Keratinocyte (primary cell): Measurements from ENCODE around the gene TRIM14.

ENCODE experiments used
- EZH2 ChIP-seq: IDR thresholded peaks from one replicate; pipeline ENCODE4 v1.6.1; 2012; ENCODE audit warnings: inconsistent platforms, mild to moderate bottlenecking, low read length, moderate library complexity
- TF ChIP-seq, protein P1 (sequence below), 3 experiments: IDR thresholded peaks in 1 of 3; conservative IDR thresholded peaks in 1 of 3; optimal IDR thresholded peaks in 1 of 3; 2 replicates in 2 of 3; 3 replicates in 1 of 3; pipeline versions ENCODE3 to v1.5.1; 2011; ENCODE audit warnings: low read length in 3 of 3, mild to moderate bottlenecking in 3 of 3, moderate library complexity in 2 of 3, control low read depth in 1 of 3, inconsistent platforms in 1 of 3; ENCODE audit not compliant: insufficient read depth in 2 of 3; ENCODE audit errors: extremely low read depth in 1 of 3

DNA sequence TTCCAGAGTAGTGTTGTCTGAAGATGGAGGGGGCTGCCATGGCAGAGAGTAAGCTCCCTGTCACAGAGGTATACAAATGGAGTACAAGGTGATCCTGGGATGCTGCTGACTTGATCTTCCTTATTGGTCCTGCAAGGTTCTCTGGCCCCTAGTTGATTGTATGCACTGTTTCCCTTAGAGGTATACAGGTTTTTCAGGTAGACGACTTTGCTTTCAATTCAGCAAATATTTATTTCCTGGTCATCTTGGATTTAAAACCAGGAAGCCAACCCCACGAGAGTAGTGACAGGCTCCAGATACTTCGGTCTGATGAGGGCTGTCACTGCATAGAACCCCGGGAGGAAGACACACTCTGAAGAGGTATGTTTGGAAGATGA is 16.5 kb upstream of the TRIM14 start:
- TF ChIP-seq, protein P1, sequence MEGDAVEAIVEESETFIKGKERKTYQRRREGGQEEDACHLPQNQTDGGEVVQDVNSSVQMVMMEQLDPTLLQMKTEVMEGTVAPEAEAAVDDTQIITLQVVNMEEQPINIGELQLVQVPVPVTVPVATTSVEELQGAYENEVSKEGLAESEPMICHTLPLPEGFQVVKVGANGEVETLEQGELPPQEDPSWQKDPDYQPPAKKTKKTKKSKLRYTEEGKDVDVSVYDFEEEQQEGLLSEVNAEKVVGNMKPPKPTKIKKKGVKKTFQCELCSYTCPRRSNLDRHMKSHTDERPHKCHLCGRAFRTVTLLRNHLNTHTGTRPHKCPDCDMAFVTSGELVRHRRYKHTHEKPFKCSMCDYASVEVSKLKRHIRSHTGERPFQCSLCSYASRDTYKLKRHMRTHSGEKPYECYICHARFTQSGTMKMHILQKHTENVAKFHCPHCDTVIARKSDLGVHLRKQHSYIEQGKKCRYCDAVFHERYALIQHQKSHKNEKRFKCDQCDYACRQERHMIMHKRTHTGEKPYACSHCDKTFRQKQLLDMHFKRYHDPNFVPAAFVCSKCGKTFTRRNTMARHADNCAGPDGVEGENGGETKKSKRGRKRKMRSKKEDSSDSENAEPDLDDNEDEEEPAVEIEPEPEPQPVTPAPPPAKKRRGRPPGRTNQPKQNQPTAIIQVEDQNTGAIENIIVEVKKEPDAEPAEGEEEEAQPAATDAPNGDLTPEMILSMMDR (optimal IDR thresholded peaks at IDR 0.05 in 1 of 3, IDR thresholded peaks at IDR 0.05 in 1 of 3, conservative IDR thresholded peaks at IDR 0.05 in 1 of 3; ENCODE audit: extremely low read depth in 1 of 3, insufficient read depth in 2 of 3, low read length in 3 of 3), result no peak
- no peak for TF ChIP-seq EZH2
